ENCODE measurements around the gene WDR20. TPM values are rescaled to one million over a fixed set of nuclear protein-coding genes. Genes with fewer than 3 reads are reported as not detected.

WDR20 gene
- total and polyA plus RNA-seq, 2 of the 8 experiments (the other 6 are each of a cell fraction or from before 2014, with no cell fraction given): 11.2 to 26.7 TPM

DNA sequence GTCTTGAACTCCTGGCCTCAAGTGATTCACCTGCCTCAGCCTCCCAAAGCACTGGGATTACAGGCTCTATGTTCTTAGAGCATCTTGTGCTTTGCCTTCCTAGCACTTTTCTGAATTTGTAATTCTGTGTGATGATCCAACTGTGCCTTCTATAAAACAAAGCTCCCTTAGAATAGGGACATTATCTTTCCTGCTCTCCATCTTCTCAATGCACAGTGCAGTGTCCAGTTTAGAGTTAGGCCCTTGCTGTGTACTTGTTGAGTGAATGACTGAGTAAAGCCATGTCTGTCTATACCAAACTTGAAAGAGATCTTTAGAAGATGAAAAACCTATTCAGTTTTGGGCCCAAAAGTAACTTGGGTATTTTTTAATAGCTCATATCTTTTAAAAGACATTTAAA, 5.2 kb downstream of the WDR20 start (continued):
- TF ChIP-seq POU5F1 (IDR thresholded peaks at IDR 0.05; ENCODE audit: low read depth, low read length) (no peak), KDM1A (IDR thresholded peaks at IDR 0.05; ENCODE audit: borderline replicate concordance, low read length) (no peak), TCF12 (IDR thresholded peaks at IDR 0.05; ENCODE audit: low read depth, low read length) (no peak)
- TF ChIP-seq, protein P1, sequence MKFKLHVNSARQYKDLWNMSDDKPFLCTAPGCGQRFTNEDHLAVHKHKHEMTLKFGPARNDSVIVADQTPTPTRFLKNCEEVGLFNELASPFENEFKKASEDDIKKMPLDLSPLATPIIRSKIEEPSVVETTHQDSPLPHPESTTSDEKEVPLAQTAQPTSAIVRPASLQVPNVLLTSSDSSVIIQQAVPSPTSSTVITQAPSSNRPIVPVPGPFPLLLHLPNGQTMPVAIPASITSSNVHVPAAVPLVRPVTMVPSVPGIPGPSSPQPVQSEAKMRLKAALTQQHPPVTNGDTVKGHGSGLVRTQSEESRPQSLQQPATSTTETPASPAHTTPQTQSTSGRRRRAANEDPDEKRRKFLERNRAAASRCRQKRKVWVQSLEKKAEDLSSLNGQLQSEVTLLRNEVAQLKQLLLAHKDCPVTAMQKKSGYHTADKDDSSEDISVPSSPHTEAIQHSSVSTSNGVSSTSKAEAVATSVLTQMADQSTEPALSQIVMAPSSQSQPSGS (IDR thresholded peaks at IDR 0.05; ENCODE audit: low read length): no peak
- TF ChIP-seq, protein P2, sequence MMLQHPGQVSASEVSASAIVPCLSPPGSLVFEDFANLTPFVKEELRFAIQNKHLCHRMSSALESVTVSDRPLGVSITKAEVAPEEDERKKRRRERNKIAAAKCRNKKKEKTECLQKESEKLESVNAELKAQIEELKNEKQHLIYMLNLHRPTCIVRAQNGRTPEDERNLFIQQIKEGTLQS (IDR thresholded peaks at IDR 0.05; ENCODE audit: insufficient read depth, low read depth, low read length): no peak
